Glutamatergic neuron (in vitro differentiated cells): ENCODE results near the gene KCNK5. TPM values are rescaled to one million over a fixed set of nuclear protein-coding genes. Genes with fewer than 3 reads are reported as not detected.

Experiments used
- DNase-seq: peaks from one replicate; pipeline ENCODE4 v3.0.0; 2022
- H3K27ac Mint-ChIP-seq: one replicate; pipeline ENCODE4 v1.8.0; 2020; ENCODE audit warnings: mild to moderate bottlenecking, mixed read lengths, inconsistent platforms; ENCODE audit not compliant: unreplicated experiment
- H3K27me3 Mint-ChIP-seq: one replicate; pipeline ENCODE4 v1.8.0; 2020; ENCODE audit warnings: mild to moderate bottlenecking, moderate library complexity, mixed read lengths, inconsistent platforms; ENCODE audit not compliant: unreplicated experiment
- H3K36me3 Mint-ChIP-seq: one replicate; pipeline ENCODE4 v1.8.0; 2020; ENCODE audit warnings: mild to moderate bottlenecking, mixed read lengths, inconsistent platforms; ENCODE audit not compliant: unreplicated experiment
- H3K4me1 Mint-ChIP-seq: one replicate; pipeline ENCODE4 v1.8.0; 2020; ENCODE audit warnings: mild to moderate bottlenecking, low read depth, mixed read lengths, inconsistent platforms; ENCODE audit not compliant: unreplicated experiment
- H3K4me3 Mint-ChIP-seq: one replicate; pipeline ENCODE4 v1.8.0; 2020; ENCODE audit warnings: mild to moderate bottlenecking, mixed read lengths, inconsistent platforms; ENCODE audit not compliant: unreplicated experiment
- H3K9me3 Mint-ChIP-seq: one replicate; pipeline ENCODE4 v1.8.0; 2020; ENCODE audit warnings: mild to moderate bottlenecking, moderate library complexity, mixed read lengths, inconsistent platforms; ENCODE audit not compliant: unreplicated experiment
- CTCF ChIP-seq: fragments of 200-600 bp; sonication (generic); IDR thresholded peaks from one replicate; pipeline ENCODE4 v1.5.0; 2021; ENCODE audit not compliant: partially characterized antibody, unreplicated experiment
- total RNA-seq: library from RNA; stranded (reverse); fragmentation: NEBNext Ultra II Directional; extraction: Animal tissue kit (Norgen Biotek cat#: 25700); gene quantifications from one replicate; pipeline ENCODE4 v1.2.1, GENCODE V29; 2021; ENCODE audit not compliant: unreplicated experiment

KCNK5 gene
- total RNA-seq, 1 donor from 2014 or later, result 0.71 TPM

GRCh38 chr6:39260456-39260855, 31.2 kb upstream of the KCNK5 start:
- peaks cover 7% of the 10 kb centered on the region for H3K9me3 Mint-ChIP-seq
- H3K27ac Mint-ChIP-seq, result no peak overlapping the region
- TF ChIP-seq CTCF, result no peak
- no peaks in the 10 kb centered on the region for H3K36me3 Mint-ChIP-seq
- no peak for DNase-seq
- no peaks in the 10 kb centered on the region for H3K4me1 Mint-ChIP-seq
- no peak overlapping the region for H3K4me3 Mint-ChIP-seq
- peaks cover 7% of the 10 kb centered on the region for H3K27me3 Mint-ChIP-seq

- Mint-ChIP-seq H3K4me1 (no peaks in the 10 kb centered on the region), H3K9me3 (peaks cover 8% of the 10 kb centered on the region)
Measured at GRCh38 chr6:39256294-39256940, 27.1 kb upstream of the KCNK5 start.

GRCh38 chr6:39254999-39255535, 25.8 kb upstream of the KCNK5 start:
- Mint-ChIP-seq H3K4me3 (no peak overlapping the region), H3K9me3 (peaks cover 8% of the 10 kb centered on the region), H3K36me3 (no peaks in the 10 kb centered on the region), H3K27me3 (peaks cover 6% of the 10 kb centered on the region), H3K4me1 (no peaks in the 10 kb centered on the region), H3K27ac (no peak overlapping the region)
- no peak for DNase-seq
- no peak for TF ChIP-seq CTCF

More at GRCh38 chr6:39256294-39256940, 27.1 kb upstream of the KCNK5 start:
- no peaks in the 10 kb centered on the region for H3K36me3 Mint-ChIP-seq
- no peak for TF ChIP-seq CTCF
- no peak overlapping the region for H3K4me3 Mint-ChIP-seq
- H3K27ac Mint-ChIP-seq, result no peak overlapping the region
- peaks cover 7% of the 10 kb centered on the region for H3K27me3 Mint-ChIP-seq
- no peak for DNase-seq

- Mint-ChIP-seq H3K27ac (no peak overlapping the region), H3K4me1 (no peaks in the 10 kb centered on the region), H3K36me3 (no peaks in the 10 kb centered on the region), H3K9me3 (peaks cover 6% of the 10 kb centered on the region), H3K27me3 (peaks cover 3% of the 10 kb centered on the region), H3K4me3 (no peak overlapping the region)
- no peak for DNase-seq
- TF ChIP-seq CTCF, result no peak
Measured at GRCh38 chr6:39251406-39251805, 22.1 kb upstream of the KCNK5 start.

- no peak for TF ChIP-seq CTCF
- Mint-ChIP-seq H3K9me3 (peaks cover 4% of the 10 kb centered on the region), H3K27ac (no peak overlapping the region), H3K4me1 (no peaks in the 10 kb centered on the region), H3K27me3 (peaks cover 3% of the 10 kb centered on the region), H3K36me3 (no peaks in the 10 kb centered on the region), H3K4me3 (no peak overlapping the region)
- no peak for DNase-seq
Measured at GRCh38 chr6:39250507-39250906, 21.2 kb upstream of the KCNK5 start.
